ENCODE results near the gene KANSL1. TPM values are rescaled to one million over a fixed set of nuclear protein-coding genes. Genes with fewer than 3 reads are reported as not detected.
A peak's percentile ranks its signal among the peaks of the same experiment; 100 is the strongest.

Gene KANSL1
- total RNA-seq, 1 experiment from 2014 or later: 52.5 TPM

DNA sequence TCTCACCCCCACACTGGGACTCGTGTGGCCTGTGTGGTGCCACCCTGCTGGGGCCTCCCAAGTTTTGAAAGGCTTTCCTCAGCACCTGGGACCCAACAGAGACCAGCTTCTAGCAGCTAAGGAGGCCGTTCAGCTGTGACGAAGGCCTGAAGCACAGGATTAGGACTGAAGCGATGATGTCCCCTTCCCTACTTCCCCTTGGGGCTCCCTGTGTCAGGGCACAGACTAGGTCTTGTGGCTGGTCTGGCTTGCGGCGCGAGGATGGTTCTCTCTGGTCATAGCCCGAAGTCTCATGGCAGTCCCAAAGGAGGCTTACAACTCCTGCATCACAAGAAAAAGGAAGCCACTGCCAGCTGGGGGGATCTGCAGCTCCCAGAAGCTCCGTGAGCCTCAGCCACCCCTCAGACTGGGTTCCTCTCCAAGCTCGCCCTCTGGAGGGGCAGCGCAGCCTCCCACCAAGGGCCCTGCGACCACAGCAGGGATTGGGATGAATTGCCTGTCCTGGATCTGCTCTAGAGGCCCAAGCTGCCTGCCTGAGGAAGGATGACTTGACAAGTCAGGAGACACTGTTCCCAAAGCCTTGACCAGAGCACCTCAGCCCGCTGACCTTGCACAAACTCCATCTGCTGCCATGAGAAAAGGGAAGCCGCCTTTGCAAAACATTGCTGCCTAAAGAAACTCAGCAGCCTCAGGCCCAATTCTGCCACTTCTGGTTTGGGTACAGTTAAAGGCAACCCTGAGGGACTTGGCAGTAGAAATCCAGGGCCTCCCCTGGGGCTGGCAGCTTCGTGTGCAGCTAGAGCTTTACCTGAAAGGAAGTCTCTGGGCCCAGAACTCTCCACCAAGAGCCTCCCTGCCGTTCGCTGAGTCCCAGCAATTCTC, 166.8 kb downstream of the KANSL1 start:
- Histone ChIP-seq H3K27ac (no peak overlapping the region), H2AFZ (no peak overlapping the region), H3K27me3 (ENCODE audit: insufficient read depth, low read depth) (no peaks in the 10 kb centered on the region), H3K4me2 (no peak overlapping the region), H3K9me3 (ENCODE audit: insufficient read depth, low read depth) (no peaks in the 10 kb centered on the region), H3K79me2 (ENCODE audit: low read depth) (no peaks in the 10 kb centered on the region), H3K9me2 (ENCODE audit: insufficient read depth) (no peaks in the 10 kb centered on the region), H3K36me3 (ENCODE audit: low read depth) (peaks cover 5% of the 10 kb centered on the region; the same call in 1 of the 2 replicates), H4K20me1 (ENCODE audit: insufficient read depth) (peaks cover 16% of the 10 kb centered on the region), H3F3A (ENCODE audit: insufficient read depth, low read depth) (peaks cover 12% of the 10 kb centered on the region; the same call in 1 of the 2 replicates), H3K4me1 (replicated peaks; ENCODE audit: insufficient read depth) (no peaks in the 10 kb centered on the region), H3K4me3 (no peak overlapping the region)
- ChIA-PET POLR2A (ENCODE audit: unreplicated experiment) (no interaction called here), CTCF (no interaction called here)
- TF ChIP-seq, protein P1, sequence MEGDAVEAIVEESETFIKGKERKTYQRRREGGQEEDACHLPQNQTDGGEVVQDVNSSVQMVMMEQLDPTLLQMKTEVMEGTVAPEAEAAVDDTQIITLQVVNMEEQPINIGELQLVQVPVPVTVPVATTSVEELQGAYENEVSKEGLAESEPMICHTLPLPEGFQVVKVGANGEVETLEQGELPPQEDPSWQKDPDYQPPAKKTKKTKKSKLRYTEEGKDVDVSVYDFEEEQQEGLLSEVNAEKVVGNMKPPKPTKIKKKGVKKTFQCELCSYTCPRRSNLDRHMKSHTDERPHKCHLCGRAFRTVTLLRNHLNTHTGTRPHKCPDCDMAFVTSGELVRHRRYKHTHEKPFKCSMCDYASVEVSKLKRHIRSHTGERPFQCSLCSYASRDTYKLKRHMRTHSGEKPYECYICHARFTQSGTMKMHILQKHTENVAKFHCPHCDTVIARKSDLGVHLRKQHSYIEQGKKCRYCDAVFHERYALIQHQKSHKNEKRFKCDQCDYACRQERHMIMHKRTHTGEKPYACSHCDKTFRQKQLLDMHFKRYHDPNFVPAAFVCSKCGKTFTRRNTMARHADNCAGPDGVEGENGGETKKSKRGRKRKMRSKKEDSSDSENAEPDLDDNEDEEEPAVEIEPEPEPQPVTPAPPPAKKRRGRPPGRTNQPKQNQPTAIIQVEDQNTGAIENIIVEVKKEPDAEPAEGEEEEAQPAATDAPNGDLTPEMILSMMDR (conservative IDR thresholded peaks at IDR 0.05): no peak
- TF ChIP-seq EZH2 (IDR thresholded peaks at IDR 0.05; ENCODE audit: low read depth): no peak
- intact Hi-C loops (cut with micrococcal nuclease; ENCODE audit: unreplicated experiment): no loop called here
- no TSS peak for BruUV-seq (replicated peaks)
- peak in 1 of 2 experiments; percentile 30 for DNase-seq

DNA sequence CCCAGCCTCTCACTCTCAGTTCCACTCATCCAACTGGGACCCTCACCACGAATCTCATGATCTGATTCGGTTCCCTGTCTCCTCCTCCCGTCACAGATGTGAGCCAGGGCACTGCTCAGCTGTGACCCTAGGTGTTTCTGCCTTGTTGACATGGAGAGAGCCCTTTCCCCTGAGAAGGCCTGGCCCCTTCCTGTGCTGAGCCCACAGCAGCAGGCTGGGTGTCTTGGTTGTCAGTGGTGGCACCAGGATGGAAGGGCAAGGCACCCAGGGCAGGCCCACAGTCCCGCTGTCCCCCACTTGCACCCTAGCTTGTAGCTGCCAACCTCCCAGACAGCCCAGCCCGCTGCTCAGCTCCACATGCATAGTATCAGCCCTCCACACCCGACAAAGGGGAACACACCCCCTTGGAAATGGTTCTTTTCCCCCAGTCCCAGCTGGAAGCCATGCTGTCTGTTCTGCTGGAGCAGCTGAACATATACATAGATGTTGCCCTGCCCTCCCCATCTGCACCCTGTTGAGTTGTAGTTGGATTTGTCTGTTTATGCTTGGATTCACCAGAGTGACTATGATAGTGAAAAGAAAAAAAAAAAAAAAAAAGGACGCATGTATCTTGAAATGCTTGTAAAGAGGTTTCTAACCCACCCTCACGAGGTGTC, 167.6 kb downstream of the KANSL1 start:
- Histone ChIP-seq H3K27ac (no peak overlapping the region), H3K4me2 (no peak overlapping the region), H3K9me3 (ENCODE audit: insufficient read depth, low read depth) (no peaks in the 10 kb centered on the region), H4K20me1 (ENCODE audit: insufficient read depth) (peaks cover 15% of the 10 kb centered on the region), H3K79me2 (ENCODE audit: low read depth) (no peaks in the 10 kb centered on the region), H3K36me3 (ENCODE audit: low read depth) (0 out of 2 replicates have a peak, but pooled peaks cover 3% of the 10 kb centered on the region), H3K4me3 (no peak overlapping the region), H3K9me2 (ENCODE audit: insufficient read depth) (no peaks in the 10 kb centered on the region), H3K4me1 (replicated peaks; ENCODE audit: insufficient read depth) (no peaks in the 10 kb centered on the region), H2AFZ (no peak overlapping the region), H3K27me3 (ENCODE audit: insufficient read depth, low read depth) (no peaks in the 10 kb centered on the region), H3F3A (ENCODE audit: insufficient read depth, low read depth) (peaks cover 12% of the 10 kb centered on the region; the same call in 1 of the 2 replicates)
- BruUV-seq (replicated peaks): no TSS peak
- intact Hi-C loops (cut with micrococcal nuclease; ENCODE audit: unreplicated experiment): no loop called here
- ChIA-PET CTCF (no interaction called here), POLR2A (ENCODE audit: unreplicated experiment) (no interaction called here)
- DNase-seq: peak in 1 of 2 experiments; percentile 32
- TF ChIP-seq, protein P1 (conservative IDR thresholded peaks at IDR 0.05): no peak
- no peak for TF ChIP-seq EZH2 (IDR thresholded peaks at IDR 0.05; ENCODE audit: low read depth)

DNA sequence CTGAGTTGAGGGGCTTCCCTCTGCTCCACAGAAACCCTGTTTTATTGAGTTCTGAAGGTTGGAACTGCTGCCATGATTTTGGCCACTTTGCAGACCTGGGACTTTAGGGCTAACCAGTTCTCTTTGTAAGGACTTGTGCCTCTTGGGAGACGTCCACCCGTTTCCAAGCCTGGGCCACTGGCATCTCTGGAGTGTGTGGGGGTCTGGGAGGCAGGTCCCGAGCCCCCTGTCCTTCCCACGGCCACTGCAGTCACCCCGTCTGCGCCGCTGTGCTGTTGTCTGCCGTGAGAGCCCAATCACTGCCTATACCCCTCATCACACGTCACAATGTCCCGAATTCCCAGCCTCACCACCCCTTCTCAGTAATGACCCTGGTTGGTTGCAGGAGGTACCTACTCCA, 168.2 kb downstream of the KANSL1 start:
- intact Hi-C loops (cut with micrococcal nuclease; ENCODE audit: unreplicated experiment): no loop called here
- no peaks in the 10 kb centered on the region for H3K9me3 ChIP-seq (ENCODE audit: insufficient read depth, low read depth)

More for the DNA sequence above, 168.2 kb downstream of the KANSL1 start:
- no peak overlapping the region for H3K4me3 ChIP-seq
- no peak for TF ChIP-seq EZH2 (IDR thresholded peaks at IDR 0.05; ENCODE audit: low read depth)
- TF ChIP-seq, protein P1 (conservative IDR thresholded peaks at IDR 0.05): no peak
- H3K36me3 ChIP-seq (ENCODE audit: low read depth): no peaks in the 10 kb centered on the region
- no peaks in the 10 kb centered on the region for H3K4me1 ChIP-seq (replicated peaks; ENCODE audit: insufficient read depth)
- no peak overlapping the region for H3K27ac ChIP-seq
- BruUV-seq (replicated peaks): no TSS peak
- no peak overlapping the region for H2AFZ ChIP-seq
- no peaks in the 10 kb centered on the region for H3K9me2 ChIP-seq (ENCODE audit: insufficient read depth)
- POLR2A ChIA-PET (ENCODE audit: unreplicated experiment): no interaction called here
- CTCF ChIA-PET: no interaction called here
- no peak overlapping the region for H3K4me2 ChIP-seq
- peaks cover 12% of the 10 kb centered on the region; the same call in 1 of the 2 replicates for H3F3A ChIP-seq (ENCODE audit: insufficient read depth, low read depth)
- no peak for DNase-seq
- H3K27me3 ChIP-seq (ENCODE audit: insufficient read depth, low read depth): no peaks in the 10 kb centered on the region
- H3K79me2 ChIP-seq (ENCODE audit: low read depth): no peaks in the 10 kb centered on the region
- H4K20me1 ChIP-seq (ENCODE audit: insufficient read depth): peaks cover 11% of the 10 kb centered on the region

Data from PC-9 (cell line).